NCI-H1436 (cell line): ENCODE measurements around the gene TIMM8B.
A peak's percentile ranks its signal among the peaks of the same experiment; 100 is the strongest.
"Not testable (repeated sequence)": the region's sequence is repeated elsewhere in the genome, so short reads cannot be mapped to it uniquely, and the experiment has no call there.

Experiments used
- DNase-seq: peaks from one replicate; lab custom pipeline; 2025; lab: John Stamatoyannopoulos, UW

Gene TIMM8B

DNA sequence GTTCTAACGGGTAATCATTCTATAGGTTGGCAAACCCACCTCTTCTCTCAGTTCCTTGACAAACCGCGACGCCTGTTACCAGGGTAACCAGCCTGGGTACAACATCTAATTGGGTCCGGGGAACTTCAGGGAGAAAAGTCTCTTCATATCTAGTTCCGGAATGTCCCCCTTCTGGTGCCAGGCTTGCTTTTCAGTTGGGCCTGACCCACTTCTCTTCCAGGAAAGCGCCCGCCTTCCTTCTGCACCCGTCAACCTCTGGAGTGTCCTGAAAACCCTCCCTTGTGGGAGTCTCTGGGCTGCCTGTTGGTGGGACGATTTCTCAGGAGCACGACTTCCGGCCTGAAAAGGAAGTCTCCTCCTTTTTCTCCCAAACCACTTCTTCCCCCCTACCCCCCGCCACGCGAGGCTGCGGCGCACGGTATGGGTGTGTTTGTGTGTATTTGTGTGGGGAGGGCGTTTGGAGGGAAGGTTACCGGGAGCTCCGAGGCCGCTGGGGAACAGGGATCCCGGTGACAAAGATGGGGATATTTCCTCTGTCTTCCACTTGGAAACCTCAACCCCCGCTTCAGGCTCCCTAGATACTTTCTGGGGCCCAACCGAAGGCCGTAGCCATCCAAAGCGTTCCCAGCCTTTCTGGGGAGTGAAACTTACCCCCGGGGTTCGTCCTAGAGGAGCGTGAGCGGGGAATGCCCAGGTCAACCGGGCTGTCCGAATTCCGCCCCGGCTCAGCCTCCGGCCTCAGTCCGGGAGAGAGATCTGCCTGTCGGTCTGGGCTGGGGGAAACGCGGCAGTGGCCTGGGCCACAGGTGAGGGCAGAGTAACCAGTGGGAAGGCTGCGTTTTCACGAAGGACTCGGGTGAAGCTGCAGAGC lies 12.4 kb downstream of the TIMM8B start, which contains the start of the genes NKAPD1 and PIH1D2:
NKAPD1 (plus strand) TSS at position 359 of the 871 bp plus-strand sequence. CDS start 1,276 bp downstream, outside the sequence.
PIH1D2 (minus strand) TSS at position 77 of the 871 bp plus-strand sequence. CDS start 843 bp downstream, outside the sequence.
- peak; percentile 86 for DNase-seq

- DNase-seq, result no peak
These were observed 23.6 kb downstream of the TIMM8B start for GRCh38 chr11:112062923-112063322.

DNA sequence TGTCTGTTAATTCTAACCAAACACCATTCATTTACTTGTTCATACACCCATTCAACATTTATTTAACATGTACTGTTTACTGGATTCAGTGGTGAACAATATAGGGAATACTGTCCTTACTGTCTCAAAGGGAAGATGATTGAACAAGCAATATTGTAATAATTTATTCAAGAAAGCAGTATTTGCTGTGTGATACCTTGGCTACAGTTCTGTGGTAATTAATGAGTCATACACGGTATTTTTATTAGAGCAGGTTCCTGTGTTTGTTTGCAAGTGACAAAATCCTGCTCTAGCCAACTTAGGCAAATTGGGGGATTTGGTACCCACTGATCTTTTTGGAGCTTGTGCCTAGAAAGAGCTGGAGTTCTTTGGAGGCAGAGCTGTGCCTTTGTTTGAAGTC lies 28.5 kb downstream of the TIMM8B start:
- DNase-seq, result no peak

DNA sequence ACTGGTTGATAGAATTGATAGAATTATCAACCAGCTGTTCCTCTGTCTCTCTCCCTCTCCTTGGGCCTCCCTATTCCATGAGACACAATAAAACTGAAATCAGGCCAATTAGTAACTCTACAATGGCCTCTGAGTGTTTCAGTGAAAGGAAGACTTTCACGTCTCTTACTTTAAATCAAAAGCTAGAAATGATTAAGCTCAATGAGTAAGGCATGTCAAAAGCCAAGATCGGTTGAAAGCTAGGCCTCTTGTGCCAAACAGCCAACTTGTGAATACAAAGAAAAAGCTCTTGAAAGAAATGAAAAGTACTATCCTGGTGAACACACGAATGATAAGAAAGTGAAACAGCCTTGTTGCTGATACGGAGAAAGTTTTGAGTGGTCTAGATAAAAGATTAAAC lies 29.4 kb downstream of the TIMM8B start:
- no peak for DNase-seq

GRCh38 chr11:112051768-112052167 lies 34.8 kb downstream of the TIMM8B start:
- no peak for DNase-seq

- no peak for DNase-seq
These were observed 35.8 kb downstream of the TIMM8B start for GRCh38 chr11:112050721-112051120.

DNA sequence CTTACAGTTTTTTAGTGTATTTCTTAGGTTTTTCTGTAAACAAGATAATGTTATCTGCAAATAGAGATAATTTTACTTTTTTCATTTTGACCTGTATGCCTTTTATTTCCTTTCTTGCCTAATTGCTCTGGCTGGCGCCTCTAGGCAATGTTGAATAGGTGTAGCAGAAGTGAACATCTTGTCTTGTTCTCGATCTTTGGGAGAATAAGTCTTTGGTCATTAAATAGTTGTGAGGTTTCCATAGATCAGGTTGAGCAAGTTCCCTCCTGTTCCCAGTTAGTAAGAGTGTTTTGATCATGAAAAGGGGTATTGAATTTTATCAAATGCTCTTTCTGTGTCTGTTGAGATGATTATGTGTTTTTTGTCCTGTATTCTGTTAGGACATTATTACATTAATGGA lies 36.8 kb downstream of the TIMM8B start:
- DNase-seq, result no peak

DNA sequence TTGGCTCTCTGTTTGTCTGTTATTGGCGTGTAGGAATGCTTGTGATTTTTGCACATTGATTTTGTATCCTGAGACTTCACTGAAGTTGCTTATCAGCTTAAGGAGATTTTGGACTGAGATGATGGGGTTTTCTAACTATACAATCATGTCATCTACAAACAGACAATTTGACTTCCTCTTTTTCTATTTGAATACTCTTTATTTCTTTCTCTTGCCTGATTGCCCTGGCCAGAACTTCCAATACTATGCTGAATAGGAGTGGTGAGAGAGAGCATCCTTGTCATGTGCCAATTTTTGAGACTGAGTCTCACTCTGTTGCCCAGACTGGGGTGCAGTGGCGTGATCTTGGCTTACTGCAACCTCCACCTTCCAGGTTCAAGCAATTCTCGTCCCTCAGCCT lies 38.3 kb downstream of the TIMM8B start:
- DNase-seq, result not testable (repeated sequence)

DNA sequence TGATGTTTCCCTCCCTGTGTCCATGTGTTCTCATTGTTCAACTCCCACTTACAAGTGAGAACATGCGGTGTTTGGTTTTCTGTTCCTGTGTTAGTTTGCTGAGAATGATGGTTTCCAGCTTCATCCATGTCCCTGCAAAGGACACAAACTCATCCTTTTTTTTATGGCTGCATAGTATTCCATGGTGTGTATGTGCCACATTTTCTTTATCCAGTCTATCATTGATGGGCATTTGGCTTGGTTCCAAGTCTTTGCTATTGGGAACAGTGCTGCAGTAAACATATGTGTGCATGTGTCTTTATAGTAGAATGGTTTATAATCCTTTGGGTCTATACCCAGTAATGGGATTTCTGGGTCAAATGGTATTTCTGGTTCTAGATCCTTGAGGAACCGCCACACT lies 39.9 kb downstream of the TIMM8B start:
- DNase-seq, result not testable (repeated sequence)

DNA sequence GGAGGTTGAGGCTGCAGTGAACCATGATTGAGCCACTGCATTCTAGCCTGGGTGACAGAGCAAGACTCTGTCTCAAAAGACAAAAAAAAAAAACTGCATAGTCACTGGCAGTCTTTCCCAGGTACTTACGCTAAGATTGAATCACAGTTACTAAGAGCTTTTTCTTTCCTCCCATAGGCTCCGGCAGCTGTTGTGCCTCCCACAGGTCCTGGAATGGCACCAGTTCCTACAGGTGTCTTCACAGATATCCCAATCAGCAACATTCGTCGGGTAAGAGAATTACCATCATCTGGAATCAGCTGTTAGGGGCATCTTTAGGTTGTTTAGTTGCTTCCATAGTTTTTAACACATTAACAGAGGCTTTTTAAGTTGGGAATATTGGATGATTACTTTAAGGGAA lies 41.6 kb downstream of the TIMM8B start:
- DNase-seq, result no peak

- DNase-seq, result no peak
These were observed 43.6 kb downstream of the TIMM8B start for GRCh38 chr11:112042961-112043304.

DNA sequence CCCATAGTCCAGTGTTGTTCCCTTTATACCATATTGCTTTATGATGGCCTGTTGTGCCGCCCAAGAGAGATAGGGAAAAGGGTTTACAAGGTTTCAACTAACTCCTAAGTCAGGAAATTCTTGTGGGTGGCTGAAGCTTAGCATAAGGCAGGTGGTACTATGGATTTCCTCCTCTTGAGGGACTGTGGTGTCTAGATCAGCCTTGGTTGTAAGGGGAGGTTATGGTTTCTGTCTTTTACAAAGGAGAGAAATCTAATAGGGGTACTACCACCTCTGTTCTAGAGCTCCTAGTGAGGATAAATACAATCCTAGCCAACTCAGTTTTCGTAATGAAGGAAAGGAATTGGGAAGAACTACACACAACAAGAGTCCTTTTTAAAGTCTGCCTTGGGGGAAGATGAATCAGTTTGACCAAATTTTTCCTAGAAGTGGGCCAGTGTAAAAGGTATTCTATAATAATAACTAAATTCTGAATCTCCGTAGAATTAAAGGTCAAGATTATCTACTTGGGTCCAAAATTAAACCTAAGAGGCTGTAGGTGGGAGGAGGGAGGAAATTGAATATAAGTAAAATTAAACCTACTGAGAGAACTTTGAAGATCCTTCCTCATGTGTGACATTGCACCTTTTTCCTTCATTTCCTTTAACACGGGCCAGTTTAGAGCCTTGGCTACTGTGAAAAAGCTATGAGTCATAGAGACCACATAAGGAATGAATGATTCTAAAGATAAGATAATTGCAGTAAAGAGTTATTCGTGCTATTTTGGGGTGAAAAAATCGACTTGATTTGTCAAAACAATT lies 44.2 kb downstream of the TIMM8B start:
- DNase-seq, result no peak

DNA sequence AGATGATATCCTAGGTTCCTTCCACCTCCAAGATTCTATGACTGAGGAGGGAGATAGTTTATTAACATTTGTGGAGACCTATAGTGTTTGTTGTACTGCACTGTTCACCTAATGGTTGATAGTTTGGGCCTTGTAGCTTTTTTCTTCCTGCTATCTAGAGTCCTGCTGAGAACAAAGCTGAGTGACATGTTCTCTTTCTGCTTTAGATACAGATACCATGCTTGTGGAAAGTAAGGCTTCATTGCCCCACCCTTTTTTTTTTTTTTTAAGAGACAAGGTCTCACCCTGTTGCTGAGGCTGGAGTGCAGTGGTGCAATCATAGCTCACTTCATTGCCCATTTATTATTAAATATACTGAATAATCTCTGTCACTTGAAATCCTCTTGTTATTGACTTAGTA lies 49.0 kb downstream of the TIMM8B start:
- no peak for DNase-seq
